ENCODE results near the gene TMED6.

DNA sequence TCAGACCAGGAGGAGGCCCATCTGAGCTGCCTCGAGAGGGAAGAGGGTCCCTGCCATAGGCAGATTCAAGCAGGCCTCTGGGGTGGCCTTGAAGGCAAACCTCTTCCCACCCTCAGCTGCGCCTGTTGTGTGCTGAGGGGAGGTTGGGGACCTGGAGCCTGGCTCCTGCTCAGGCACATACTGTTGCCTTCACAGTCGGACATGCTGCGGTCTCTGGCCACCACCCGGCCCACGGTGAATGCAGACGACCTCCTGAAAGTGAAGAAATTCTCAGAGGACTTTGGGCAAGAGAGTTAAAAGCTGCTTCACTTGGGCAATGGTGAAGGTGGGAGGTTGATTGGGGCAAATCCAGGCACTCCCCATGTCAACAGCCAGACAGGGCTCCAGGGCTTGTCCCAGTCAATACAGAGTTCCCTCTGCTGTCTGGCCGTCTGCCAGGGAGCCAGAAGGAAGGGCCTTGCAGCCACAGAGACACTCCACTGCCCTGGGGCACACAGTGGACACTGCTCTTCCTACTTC, 27.5 kb downstream of the TMED6 start:
- TF ChIP-seq, protein P1, sequence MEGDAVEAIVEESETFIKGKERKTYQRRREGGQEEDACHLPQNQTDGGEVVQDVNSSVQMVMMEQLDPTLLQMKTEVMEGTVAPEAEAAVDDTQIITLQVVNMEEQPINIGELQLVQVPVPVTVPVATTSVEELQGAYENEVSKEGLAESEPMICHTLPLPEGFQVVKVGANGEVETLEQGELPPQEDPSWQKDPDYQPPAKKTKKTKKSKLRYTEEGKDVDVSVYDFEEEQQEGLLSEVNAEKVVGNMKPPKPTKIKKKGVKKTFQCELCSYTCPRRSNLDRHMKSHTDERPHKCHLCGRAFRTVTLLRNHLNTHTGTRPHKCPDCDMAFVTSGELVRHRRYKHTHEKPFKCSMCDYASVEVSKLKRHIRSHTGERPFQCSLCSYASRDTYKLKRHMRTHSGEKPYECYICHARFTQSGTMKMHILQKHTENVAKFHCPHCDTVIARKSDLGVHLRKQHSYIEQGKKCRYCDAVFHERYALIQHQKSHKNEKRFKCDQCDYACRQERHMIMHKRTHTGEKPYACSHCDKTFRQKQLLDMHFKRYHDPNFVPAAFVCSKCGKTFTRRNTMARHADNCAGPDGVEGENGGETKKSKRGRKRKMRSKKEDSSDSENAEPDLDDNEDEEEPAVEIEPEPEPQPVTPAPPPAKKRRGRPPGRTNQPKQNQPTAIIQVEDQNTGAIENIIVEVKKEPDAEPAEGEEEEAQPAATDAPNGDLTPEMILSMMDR (IDR thresholded peaks at IDR 0.05; ENCODE audit: low read depth, low read length), result no peak
- no peak for TF ChIP-seq EZH2phosphoT487 (IDR thresholded peaks at IDR 0.05; ENCODE audit: low read depth)

All from OCI-LY3 (cell line).